Stimulated activated CD8-positive, alpha-beta memory T cell treated with anti-CD3 and anti-CD28 coated beads, Interleukin-15, amount 100 ng/mL, for 24 hours (primary cell): ENCODE data around the gene ENOX1.
"Not testable (repeated sequence)": the region's sequence is repeated elsewhere in the genome, so short reads cannot be mapped to it uniquely, and the experiment has no call there.

ENCODE experiments used
- DNase-seq: peaks from one replicate; pipeline ENCODE4 v3.0.0-alpha.2; 2020; ENCODE audit warnings: low read depth

ENOX1 gene

GRCh38 chr13:43431841-43432240 lies 354.9 kb downstream of the ENOX1 start:
- DNase-seq = no peak

- DNase-seq = no peak
Observed at GRCh38 chr13:43431290-43431716, 355.5 kb downstream of the ENOX1 start.

GRCh38 chr13:43428545-43429296 lies 358.1 kb downstream of the ENOX1 start:
- DNase-seq = no peak

GRCh38 chr13:43426355-43426754 lies 360.4 kb downstream of the ENOX1 start:
- DNase-seq = no peak

GRCh38 chr13:43425234-43425633 lies 361.5 kb downstream of the ENOX1 start:
- DNase-seq = no peak

GRCh38 chr13:43424412-43424811 lies 362.4 kb downstream of the ENOX1 start:
- DNase-seq = no peak

GRCh38 chr13:43422116-43422515 lies 364.7 kb downstream of the ENOX1 start:
- no peak for DNase-seq

- DNase-seq = not testable (repeated sequence)
Observed at GRCh38 chr13:43416842-43417241, 369.9 kb downstream of the ENOX1 start.

GRCh38 chr13:43416408-43416807 lies 370.4 kb downstream of the ENOX1 start:
- DNase-seq = not testable (repeated sequence)

- DNase-seq = not testable (repeated sequence)
Observed at GRCh38 chr13:43415903-43416391, 370.8 kb downstream of the ENOX1 start.

- DNase-seq = no peak
Observed at GRCh38 chr13:43414111-43414510, 372.7 kb downstream of the ENOX1 start.

GRCh38 chr13:43411741-43412140 lies 375.0 kb downstream of the ENOX1 start:
- DNase-seq = no peak

GRCh38 chr13:43411211-43411610 lies 375.6 kb downstream of the ENOX1 start:
- no peak for DNase-seq

GRCh38 chr13:43408274-43408673 lies 378.5 kb downstream of the ENOX1 start:
- DNase-seq = no peak

GRCh38 chr13:43407023-43407581 lies 379.7 kb downstream of the ENOX1 start:
- DNase-seq = no peak

- no peak for DNase-seq
Observed at GRCh38 chr13:43405457-43405856, 381.3 kb downstream of the ENOX1 start.

GRCh38 chr13:43402380-43402779 lies 384.4 kb downstream of the ENOX1 start:
- no peak for DNase-seq

GRCh38 chr13:43401361-43401760 lies 385.4 kb downstream of the ENOX1 start:
- DNase-seq = no peak

GRCh38 chr13:43397111-43397510 lies 389.7 kb downstream of the ENOX1 start:
- no peak for DNase-seq

GRCh38 chr13:43391036-43391435 lies 395.7 kb downstream of the ENOX1 start:
- no peak for DNase-seq

GRCh38 chr13:43390619-43391018 lies 396.2 kb downstream of the ENOX1 start:
- no peak for DNase-seq

- no peak for DNase-seq
Observed at GRCh38 chr13:43389983-43390382, 396.8 kb downstream of the ENOX1 start.

GRCh38 chr13:43389573-43389972 lies 397.2 kb downstream of the ENOX1 start:
- DNase-seq = no peak
